HG02840 (cell line): Measurements from ENCODE around the gene AHNAK.
"Not testable (repeated sequence)": the region's sequence is repeated elsewhere in the genome, so short reads cannot be mapped to it uniquely, and the experiment has no call there.

Experiments used
- ATAC-seq: cut with Tn5 transposase; IDR thresholded peaks from one replicate; pipeline ENCODE4 v1.9.1; 2021; ENCODE audit warnings: mild to moderate bottlenecking, moderate library complexity, moderate number of reproducible peaks; ENCODE audit not compliant: unreplicated experiment, low FRiP score

Gene AHNAK

DNA sequence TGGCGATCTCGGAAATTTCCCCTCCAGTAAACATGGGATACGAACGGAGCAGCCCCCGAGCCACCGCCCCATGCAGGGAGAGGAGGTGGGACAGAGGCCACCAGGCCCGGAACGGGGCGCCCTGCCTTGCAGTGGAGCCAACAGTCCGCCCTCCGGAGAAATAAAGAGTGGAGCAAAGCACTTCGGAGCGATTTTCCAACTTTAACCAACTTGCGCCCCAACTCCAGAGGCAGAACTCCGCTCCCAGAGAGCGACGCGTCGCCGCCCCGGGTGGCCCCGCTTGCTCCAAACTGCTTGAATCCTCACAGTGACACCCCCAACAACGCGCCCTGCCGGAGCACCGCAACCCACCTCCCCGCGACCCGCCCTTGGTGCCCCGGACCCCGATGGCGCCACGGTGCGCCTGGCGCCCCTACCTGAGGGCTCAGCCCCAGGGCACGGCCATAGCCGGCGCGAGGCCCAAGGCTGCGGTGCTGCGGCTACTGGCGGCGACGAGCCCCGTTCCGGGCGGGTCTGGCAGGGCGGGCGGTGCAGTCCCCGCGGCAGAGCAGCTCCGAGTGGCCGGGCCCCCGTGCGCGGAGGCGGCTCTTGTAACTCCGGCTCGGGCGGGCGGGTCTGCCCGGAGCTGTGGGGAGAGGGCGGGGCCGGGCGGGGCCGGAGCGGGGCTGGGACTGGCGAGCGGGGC lies at the start of gene AHNAK:
Gene AHNAK (minus strand): TSS at position 563 of the 685 bp plus-strand sequence. CDS start 10,708 bp downstream, outside the sequence.
- ATAC-seq: no peak

- no peak for ATAC-seq
These were observed 48.5 kb upstream of the AHNAK start for GRCh38 chr11:62595124-62595523.

DNA sequence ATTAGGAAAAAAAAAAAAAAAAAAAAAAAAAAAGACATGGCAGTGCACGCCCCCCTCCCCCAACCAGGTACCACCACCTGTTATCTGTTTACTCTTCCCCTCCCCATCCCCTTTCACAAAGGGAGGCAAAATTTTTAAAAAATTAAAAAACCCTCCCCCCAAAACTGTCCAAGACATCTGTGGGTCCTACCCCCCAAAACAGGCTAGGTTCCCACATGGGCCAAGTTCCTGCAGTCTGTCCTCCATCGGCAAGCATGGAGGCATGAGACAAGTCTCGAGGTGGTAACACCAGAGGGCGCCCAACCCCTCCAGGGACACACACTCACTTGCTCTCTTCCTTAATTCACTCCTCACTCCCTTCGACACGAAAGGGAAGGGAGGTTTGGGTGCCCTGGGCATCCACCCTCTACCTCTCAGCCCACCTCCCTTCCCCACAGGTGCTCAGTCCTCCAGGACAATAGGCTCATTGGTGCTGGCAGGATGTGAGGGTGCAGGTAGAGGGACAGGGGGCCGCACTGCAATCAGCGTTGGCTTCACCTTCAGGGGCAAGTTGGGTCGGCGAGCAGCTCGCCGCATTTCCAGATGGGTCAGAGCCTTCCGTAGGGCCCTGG lies 46.9 kb upstream of the AHNAK start:
- ATAC-seq: no peak

GRCh38 chr11:62592989-62593421 lies 46.4 kb upstream of the AHNAK start:
- no peak for ATAC-seq

- no peak for ATAC-seq
These were observed 45.7 kb upstream of the AHNAK start for GRCh38 chr11:62592146-62592815.

DNA sequence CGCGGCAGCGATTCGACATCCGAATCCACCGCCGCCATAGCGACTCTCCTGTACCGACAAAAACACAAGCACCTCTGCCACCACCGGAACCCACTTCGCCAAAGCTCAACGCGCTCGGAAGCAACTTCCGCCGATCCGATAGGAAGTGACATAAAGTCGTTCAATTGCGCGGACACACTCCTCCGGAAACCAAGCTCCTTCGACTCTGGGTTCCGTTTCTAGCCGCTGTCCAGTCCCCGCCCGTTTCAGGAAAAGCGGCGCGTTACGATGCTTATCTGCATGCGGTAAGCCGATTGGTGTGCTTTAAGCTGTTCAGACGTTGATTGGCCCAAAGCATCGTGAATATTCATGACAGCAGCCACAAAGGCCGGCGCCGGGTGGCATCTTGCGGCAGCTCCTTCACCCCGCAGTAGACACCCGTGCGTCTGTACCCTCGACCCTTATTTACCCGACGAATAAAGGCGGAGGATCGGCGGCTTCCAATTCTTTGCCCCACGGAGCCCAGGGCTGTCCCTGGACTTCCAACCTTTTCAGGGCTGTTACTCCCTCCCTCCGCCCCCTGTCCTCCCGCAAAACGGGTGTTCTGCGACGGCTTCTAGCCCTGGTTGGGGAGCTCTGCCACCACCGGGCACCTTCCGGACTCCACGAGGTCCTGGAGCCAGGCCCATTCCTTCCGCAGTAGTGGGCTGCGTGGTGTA lies 45.0 kb upstream of the AHNAK start, which contains the start of gene TUT1:
Gene TUT1 (minus strand): TSS at position 76 of the 698 bp plus-strand sequence. CDS start 38 bp downstream, at position 38.
- peak; percentile 91 for ATAC-seq

GRCh38 chr11:62588966-62589637 lies 42.5 kb upstream of the AHNAK start:
- no peak for ATAC-seq

DNA sequence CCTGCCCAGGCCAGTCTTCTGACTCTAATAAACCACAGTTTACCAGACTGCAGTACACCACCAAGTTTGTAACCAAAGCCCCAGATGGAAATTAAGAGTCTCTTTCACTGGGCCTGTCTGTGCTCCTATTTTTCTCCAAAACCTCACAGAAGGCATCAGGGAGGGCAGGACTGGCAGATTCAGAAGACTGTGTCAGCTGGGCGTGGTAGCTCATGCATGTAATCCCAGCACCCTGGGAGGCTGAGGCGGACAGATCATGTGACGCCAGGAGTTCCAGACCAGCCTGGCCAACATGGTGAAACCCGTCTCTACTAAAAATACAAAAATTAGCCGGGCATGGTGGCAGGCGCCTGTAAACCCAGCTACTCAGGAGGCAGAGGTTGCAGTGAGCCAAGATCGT lies 38.8 kb upstream of the AHNAK start:
- ATAC-seq: not testable (repeated sequence)

GRCh38 chr11:62581735-62582134 lies 35.1 kb upstream of the AHNAK start:
- not testable (repeated sequence) for ATAC-seq

- no peak for ATAC-seq
These were observed 34.5 kb upstream of the AHNAK start for GRCh38 chr11:62580959-62581715.

DNA sequence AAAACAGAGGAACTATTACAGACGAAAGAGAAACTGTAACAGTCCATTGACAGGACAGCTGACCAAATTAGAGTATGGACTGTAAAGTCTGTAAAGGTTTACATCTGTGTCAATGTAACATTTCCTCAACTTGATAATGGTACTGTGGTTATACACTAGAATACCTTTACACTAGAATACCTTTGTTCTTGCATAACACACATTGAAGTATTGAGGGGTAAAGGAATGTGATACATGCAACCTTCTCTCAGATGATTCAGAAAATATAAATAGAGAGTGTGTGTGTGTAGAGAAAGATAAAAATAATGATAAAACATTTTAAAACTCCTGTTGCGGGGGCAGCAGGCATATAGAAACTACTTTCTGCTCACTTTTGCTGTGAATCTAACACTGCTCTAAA lies 32.6 kb upstream of the AHNAK start:
- ATAC-seq: no peak

GRCh38 chr11:62578541-62578940 lies 31.9 kb upstream of the AHNAK start:
- no peak for ATAC-seq

- no peak for ATAC-seq
These were observed 30.6 kb upstream of the AHNAK start for GRCh38 chr11:62577046-62577714.

DNA sequence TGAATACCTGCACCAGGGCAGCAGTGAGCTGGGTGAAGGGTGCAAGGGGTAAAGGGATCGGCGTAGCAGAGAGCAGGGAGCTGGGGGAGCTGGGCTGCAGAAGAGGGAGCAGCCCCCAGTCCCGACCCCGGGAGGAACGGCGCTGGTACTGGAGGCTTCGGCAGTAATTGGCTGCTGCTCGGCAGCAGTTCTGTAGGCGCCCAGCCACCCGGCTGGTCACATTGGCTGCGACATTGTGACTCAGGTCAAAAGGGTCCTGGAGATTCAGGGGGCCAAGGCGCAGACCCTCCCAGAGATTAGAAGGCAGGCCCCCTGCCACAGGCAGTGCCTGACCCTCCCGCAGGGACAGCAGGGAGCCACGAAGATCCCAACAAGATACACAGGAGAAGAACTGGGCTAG lies 29.2 kb upstream of the AHNAK start:
- ATAC-seq: no peak

GRCh38 chr11:62575156-62575555 lies 28.6 kb upstream of the AHNAK start:
- no peak for ATAC-seq

DNA sequence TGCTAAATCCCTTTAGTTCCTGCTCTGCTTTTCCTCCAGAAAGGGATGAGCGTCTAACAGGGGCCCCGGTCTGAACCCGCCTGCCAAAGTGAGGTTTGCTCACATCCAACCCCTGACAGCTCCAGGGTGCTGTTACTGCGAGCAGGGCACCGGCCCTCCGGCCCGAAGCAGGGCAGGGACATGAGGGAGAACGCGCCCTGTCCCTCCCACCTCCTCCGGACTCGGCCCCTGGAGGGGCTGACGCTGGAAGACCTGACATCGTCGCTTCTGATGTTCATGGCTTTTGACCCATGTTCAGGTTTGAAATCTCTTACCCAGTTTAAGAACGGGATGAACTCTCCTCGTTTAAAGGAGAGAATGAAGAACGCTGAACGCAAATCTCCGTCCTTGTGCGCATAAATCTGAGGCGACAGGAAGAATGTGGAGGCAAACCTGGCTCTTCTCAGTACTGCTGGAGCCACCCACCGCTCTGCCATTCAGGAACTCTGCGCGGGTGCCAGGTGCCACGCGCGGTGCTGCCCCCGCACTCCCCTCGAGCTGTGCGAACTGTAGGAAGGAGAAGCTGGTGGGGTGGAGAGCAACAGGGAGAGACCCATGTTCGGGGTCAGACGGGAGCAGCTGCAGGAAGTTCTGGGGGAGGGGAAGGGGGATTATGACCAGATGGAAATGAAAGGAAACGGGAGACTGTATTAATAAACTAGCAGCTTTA lies 27.9 kb upstream of the AHNAK start:
- peak; percentile 15 for ATAC-seq

GRCh38 chr11:62573592-62574362 lies 27.2 kb upstream of the AHNAK start, which contains the start of gene EEF1G:
EEF1G (minus strand) TSS chr11:62573891; CDS start chr11:62573842, 49 bp downstream.
- peak; percentile 90 for ATAC-seq
